GM23338 (cell line): ENCODE measurements around the gene KHSRP. TPM values are rescaled to one million over a fixed set of nuclear protein-coding genes. Genes with fewer than 3 reads are reported as not detected.

Experiments
- ATAC-seq: fragments of 200-7000 bp; cut with Tn5 transposase; 3 replicates; pipeline ENCODE4 v1.9.1; 2020
- DNase-seq: peaks from one replicate; pipeline ENCODE4 v3.0.0-alpha.2; 2015; ENCODE audit warnings: low spot score
- H2AFZ ChIP-seq: fragments of 200-600 bp; sonication (generic); 2 replicates; pipeline ENCODE4 v1.8.0; 2016; ENCODE audit warnings: antibody characterized with exemption, mild to moderate bottlenecking, moderate library complexity
- H3F3A ChIP-seq: fragments of 200-600 bp; sonication (generic); replicated peaks from 2 replicates; pipeline ENCODE4 v1.8.0; 2017; ENCODE audit warnings: antibody characterized with exemption, mixed run types, low read depth
- H3K27ac ChIP-seq: fragments of 200-600 bp; sonication (generic); 2 replicates; pipeline ENCODE4 v1.6.1; 2016; ENCODE audit warnings: low read depth
- H3K27me3 ChIP-seq: fragments of 200-600 bp; sonication (generic); 2 replicates; pipeline ENCODE4 v1.8.0; 2016; ENCODE audit warnings: mild to moderate bottlenecking, mixed run types, moderate library complexity; ENCODE audit not compliant: insufficient read depth
- H3K36me3 ChIP-seq: fragments of 200-600 bp; sonication (generic); 2 replicates; pipeline ENCODE4 v1.8.0; 2016; ENCODE audit warnings: mild to moderate bottlenecking; ENCODE audit not compliant: insufficient read depth
- H3K4me1 ChIP-seq: fragments of 200-600 bp; sonication (generic); 2 replicates; pipeline ENCODE4 v1.8.0; 2016; ENCODE audit warnings: mild to moderate bottlenecking, moderate library complexity; ENCODE audit not compliant: insufficient read depth
- H3K4me2 ChIP-seq: fragments of 200-600 bp; sonication (generic); 2 replicates; pipeline ENCODE4 v1.7.1; 2017; ENCODE audit warnings: mixed run types
- H3K4me3 ChIP-seq: fragments of 200-600 bp; sonication (generic); 2 replicates; pipeline ENCODE4 v1.6.1; 2016; ENCODE audit warnings: mixed run types
- H3K79me2 ChIP-seq: fragments of 200-600 bp; sonication (generic); replicated peaks from 2 replicates; pipeline ENCODE4 v1.8.0; 2017; ENCODE audit warnings: mild to moderate bottlenecking; ENCODE audit not compliant: insufficient read depth
- H3K9me2 ChIP-seq: fragments of 200-600 bp; sonication (generic); 2 replicates; pipeline ENCODE4 v1.8.0; 2017; ENCODE audit not compliant: insufficient read depth
- H4K20me1 ChIP-seq: fragments of 200-600 bp; sonication (generic); replicated peaks from 2 replicates; pipeline ENCODE4 v1.8.0; 2017; ENCODE audit warnings: mild to moderate bottlenecking; ENCODE audit not compliant: insufficient read depth
- H3K27ac Mint-ChIP-seq: 2 replicates; pipeline ENCODE4 v1.8.0; 2020; ENCODE audit warnings: inconsistent platforms, mild to moderate bottlenecking, moderate library complexity, mixed read lengths
- H3K27me3 Mint-ChIP-seq: 3 replicates; pipeline ENCODE4 v1.8.0; 2022; ENCODE audit warnings: low read depth, mild to moderate bottlenecking, moderate library complexity, mixed read lengths, inconsistent platforms; ENCODE audit not compliant: insufficient read depth, poor library complexity
- H3K36me3 Mint-ChIP-seq: 3 replicates; pipeline ENCODE4 v1.8.0; 2021; ENCODE audit warnings: low read depth, mild to moderate bottlenecking, inconsistent platforms, moderate library complexity, mixed read lengths
- H3K4me1 Mint-ChIP-seq: 3 replicates; pipeline ENCODE4 v1.8.0; 2020; ENCODE audit warnings: mild to moderate bottlenecking, inconsistent platforms, mixed read lengths
- H3K4me3 Mint-ChIP-seq: 3 replicates; pipeline ENCODE4 v1.8.0; 2021; ENCODE audit warnings: moderate library complexity, mild to moderate bottlenecking, inconsistent platforms, mixed read lengths
- H3K9me3 Mint-ChIP-seq: 3 replicates; pipeline ENCODE4 v1.8.0; 2020; ENCODE audit warnings: moderate library complexity, mild to moderate bottlenecking, inconsistent platforms, mixed read lengths
- EZH2 ChIP-seq: fragments of 200-600 bp; sonication (generic); IDR thresholded peaks from one replicate; pipeline ENCODE4 v1.8.0; 2017; ENCODE audit warnings: antibody characterized with exemption, mild to moderate bottlenecking, low read depth; ENCODE audit not compliant: unreplicated experiment
- EZH2phosphoT487 ChIP-seq: fragments of 200-600 bp; sonication (generic); IDR thresholded peaks from one replicate; pipeline ENCODE4 v1.8.1; 2018; ENCODE audit warnings: antibody characterized with exemption; ENCODE audit not compliant: unreplicated experiment
- NANOG ChIP-seq: IDR thresholded peaks from 2 replicates; pipeline ENCODE4 v1.6.1; 2016; ENCODE audit warnings: antibody characterized with exemption, borderline replicate concordance
- ZNF331 ChIP-seq: fragments of 250-450 bp; sonication (Bioruptor Pico); IDR thresholded peaks from 2 replicates; pipeline ENCODE4 v1.5.0; 2020; ENCODE audit warnings: low read depth, mild to moderate bottlenecking, moderate library complexity
- polyA plus RNA-seq: library from polyadenylated mRNA; unstranded; fragments of >200 nt; fragmentation: Nextera tagmentation; extraction: Ambion mirVana; gene quantifications from 2 replicates; pipeline ENCODE4 v1.2.1, GENCODE V29; 2016
- total RNA-seq: library from RNA; depleted of rRNA; stranded (reverse); fragments of >200 nt; shearing (Covaris generic); gene quantifications from 2 replicates; pipeline ENCODE4 v1.2.3, GENCODE V29; 2014
- TF ChIP-seq, protein P1 (sequence below), 2 experiments: fragments of 200-600 bp in 1 of 2; sonication (generic) in 1 of 2; conservative IDR thresholded peaks; 2 replicates each; pipeline versions ENCODE4 v1.5.1 to v1.6.1; 2016 to 2017; ENCODE audit warnings: antibody characterized with exemption in 2 of 2, low read depth in 2 of 2, mild to moderate bottlenecking in 2 of 2, moderate library complexity in 1 of 2
- TF ChIP-seq, protein P2 (sequence below): fragments of 250-450 bp; sonication (Bioruptor Pico); IDR thresholded peaks from 2 replicates; pipeline ENCODE4 v1.5.0; 2020; ENCODE audit warnings: mild to moderate bottlenecking, moderate library complexity

KHSRP gene
- total and polyA plus RNA-seq, 2 experiments from 2014 or later = 129 to 359 TPM

DNA sequence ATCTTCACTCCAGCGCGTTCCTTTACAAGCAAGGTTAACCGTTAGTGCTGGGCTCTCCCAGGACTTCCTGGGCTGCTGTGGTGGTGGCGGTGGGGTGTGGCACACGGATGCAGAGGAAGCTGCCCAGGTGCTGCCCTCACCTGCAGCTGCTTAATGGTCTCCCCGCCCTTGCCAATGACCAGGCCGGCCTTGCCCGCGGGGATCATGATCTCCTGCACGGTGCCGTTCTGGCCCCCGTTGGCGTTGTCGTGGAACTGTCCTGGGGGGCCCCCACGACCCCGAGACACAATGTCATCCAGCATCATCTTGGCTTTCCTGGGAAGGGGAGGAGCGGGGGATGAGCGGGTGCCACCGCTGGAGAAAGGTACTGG, 6.1 kb downstream of the KHSRP start:
- H3K4me1 ChIP-seq = peaks cover 9% of the 10 kb centered on the region; the same call in 1 of the 2 replicates
- no peak overlapping the region for H3K4me3 ChIP-seq
- Mint-ChIP-seq H3K4me3 (no peak overlapping the region), H3K27ac (no peak overlapping the region), H3K36me3 (peaks cover 95% of the 10 kb centered on the region), H3K9me3 (no peaks in the 10 kb centered on the region; the same call in 1 of the 3 replicates), H3K4me1 (peaks cover 24% of the 10 kb centered on the region), H3K27me3 (peaks cover 16% of the 10 kb centered on the region)
- H3K36me3 ChIP-seq = peaks cover 43% of the 10 kb centered on the region
- H3K79me2 ChIP-seq = peaks cover 55% of the 10 kb centered on the region
- TF ChIP-seq, protein P1, sequence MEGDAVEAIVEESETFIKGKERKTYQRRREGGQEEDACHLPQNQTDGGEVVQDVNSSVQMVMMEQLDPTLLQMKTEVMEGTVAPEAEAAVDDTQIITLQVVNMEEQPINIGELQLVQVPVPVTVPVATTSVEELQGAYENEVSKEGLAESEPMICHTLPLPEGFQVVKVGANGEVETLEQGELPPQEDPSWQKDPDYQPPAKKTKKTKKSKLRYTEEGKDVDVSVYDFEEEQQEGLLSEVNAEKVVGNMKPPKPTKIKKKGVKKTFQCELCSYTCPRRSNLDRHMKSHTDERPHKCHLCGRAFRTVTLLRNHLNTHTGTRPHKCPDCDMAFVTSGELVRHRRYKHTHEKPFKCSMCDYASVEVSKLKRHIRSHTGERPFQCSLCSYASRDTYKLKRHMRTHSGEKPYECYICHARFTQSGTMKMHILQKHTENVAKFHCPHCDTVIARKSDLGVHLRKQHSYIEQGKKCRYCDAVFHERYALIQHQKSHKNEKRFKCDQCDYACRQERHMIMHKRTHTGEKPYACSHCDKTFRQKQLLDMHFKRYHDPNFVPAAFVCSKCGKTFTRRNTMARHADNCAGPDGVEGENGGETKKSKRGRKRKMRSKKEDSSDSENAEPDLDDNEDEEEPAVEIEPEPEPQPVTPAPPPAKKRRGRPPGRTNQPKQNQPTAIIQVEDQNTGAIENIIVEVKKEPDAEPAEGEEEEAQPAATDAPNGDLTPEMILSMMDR (conservative IDR thresholded peaks at IDR 0.05; ENCODE audit: low read depth in 2 of 2) = no peak
- no peak for TF ChIP-seq EZH2phosphoT487
- TF ChIP-seq ZNF331 (CRISPR knock-in tag) = no peak
- no peak for TF ChIP-seq NANOG
- no peak for TF ChIP-seq EZH2
- H4K20me1 ChIP-seq = peaks cover 45% of the 10 kb centered on the region
- H3K4me2 ChIP-seq = no peak overlapping the region
- H3K27ac ChIP-seq = no peak overlapping the region
- no peak overlapping the region for H2AFZ ChIP-seq
- ATAC-seq (no peak), DNase-seq (no peak)
- peaks cover 23% of the 10 kb centered on the region; the same call in 1 of the 2 replicates for H3F3A ChIP-seq
- no peaks in the 10 kb centered on the region for H3K27me3 ChIP-seq
- no peaks in the 10 kb centered on the region for H3K9me2 ChIP-seq

DNA sequence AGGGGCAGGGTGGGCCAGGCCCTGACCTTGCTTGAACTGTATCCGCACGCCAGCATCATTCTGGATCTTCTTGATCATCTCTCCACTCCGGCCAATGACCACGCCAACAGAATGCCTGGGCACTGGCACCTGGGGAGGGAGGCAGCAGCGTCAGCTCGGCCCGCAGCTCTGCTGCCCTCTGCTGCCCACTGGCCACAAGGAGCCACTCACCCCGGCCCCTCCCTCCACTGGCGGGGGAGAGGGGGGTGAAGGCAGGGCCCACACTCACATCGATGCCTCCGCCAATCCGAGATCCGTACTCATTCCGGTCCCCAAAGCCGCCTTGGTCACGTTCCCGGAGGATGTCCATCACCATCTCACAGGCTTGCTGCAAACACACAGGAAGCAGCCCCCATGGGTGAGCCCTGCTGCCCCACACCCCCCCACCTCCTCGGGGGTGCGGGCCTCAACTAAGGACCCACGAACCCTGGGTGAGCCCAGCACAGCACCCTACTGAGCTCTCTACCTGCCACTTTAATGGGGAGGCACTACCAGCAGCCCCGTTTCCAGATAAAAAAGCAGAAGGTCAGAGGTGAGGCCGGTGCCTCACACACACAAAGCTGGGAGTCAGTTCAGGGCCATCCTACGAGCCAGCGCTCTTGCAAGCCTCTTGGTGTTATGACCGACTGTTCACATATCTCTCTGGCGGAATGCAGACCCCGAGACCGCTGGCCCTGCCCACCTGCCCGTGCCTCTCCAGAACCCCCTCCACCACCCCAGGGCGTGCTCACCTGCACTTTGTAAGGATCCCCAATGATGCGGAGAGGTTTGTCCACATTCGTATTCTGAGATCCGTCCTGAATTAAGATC, 6.7 kb downstream of the KHSRP start:
- no peaks in the 10 kb centered on the region for H3K27me3 ChIP-seq
- peaks cover 48% of the 10 kb centered on the region for H3K79me2 ChIP-seq
- Mint-ChIP-seq H3K36me3 (peaks cover 95% of the 10 kb centered on the region), H3K9me3 (no peaks in the 10 kb centered on the region; the same call in 1 of the 3 replicates), H3K27me3 (peaks cover 10% of the 10 kb centered on the region), H3K4me3 (no peak overlapping the region), H3K27ac (no peak overlapping the region), H3K4me1 (peaks cover 25% of the 10 kb centered on the region)
- peaks cover 43% of the 10 kb centered on the region for H3K36me3 ChIP-seq
- peaks cover 23% of the 10 kb centered on the region; the same call in 1 of the 2 replicates for H3F3A ChIP-seq
- TF ChIP-seq, protein P2, sequence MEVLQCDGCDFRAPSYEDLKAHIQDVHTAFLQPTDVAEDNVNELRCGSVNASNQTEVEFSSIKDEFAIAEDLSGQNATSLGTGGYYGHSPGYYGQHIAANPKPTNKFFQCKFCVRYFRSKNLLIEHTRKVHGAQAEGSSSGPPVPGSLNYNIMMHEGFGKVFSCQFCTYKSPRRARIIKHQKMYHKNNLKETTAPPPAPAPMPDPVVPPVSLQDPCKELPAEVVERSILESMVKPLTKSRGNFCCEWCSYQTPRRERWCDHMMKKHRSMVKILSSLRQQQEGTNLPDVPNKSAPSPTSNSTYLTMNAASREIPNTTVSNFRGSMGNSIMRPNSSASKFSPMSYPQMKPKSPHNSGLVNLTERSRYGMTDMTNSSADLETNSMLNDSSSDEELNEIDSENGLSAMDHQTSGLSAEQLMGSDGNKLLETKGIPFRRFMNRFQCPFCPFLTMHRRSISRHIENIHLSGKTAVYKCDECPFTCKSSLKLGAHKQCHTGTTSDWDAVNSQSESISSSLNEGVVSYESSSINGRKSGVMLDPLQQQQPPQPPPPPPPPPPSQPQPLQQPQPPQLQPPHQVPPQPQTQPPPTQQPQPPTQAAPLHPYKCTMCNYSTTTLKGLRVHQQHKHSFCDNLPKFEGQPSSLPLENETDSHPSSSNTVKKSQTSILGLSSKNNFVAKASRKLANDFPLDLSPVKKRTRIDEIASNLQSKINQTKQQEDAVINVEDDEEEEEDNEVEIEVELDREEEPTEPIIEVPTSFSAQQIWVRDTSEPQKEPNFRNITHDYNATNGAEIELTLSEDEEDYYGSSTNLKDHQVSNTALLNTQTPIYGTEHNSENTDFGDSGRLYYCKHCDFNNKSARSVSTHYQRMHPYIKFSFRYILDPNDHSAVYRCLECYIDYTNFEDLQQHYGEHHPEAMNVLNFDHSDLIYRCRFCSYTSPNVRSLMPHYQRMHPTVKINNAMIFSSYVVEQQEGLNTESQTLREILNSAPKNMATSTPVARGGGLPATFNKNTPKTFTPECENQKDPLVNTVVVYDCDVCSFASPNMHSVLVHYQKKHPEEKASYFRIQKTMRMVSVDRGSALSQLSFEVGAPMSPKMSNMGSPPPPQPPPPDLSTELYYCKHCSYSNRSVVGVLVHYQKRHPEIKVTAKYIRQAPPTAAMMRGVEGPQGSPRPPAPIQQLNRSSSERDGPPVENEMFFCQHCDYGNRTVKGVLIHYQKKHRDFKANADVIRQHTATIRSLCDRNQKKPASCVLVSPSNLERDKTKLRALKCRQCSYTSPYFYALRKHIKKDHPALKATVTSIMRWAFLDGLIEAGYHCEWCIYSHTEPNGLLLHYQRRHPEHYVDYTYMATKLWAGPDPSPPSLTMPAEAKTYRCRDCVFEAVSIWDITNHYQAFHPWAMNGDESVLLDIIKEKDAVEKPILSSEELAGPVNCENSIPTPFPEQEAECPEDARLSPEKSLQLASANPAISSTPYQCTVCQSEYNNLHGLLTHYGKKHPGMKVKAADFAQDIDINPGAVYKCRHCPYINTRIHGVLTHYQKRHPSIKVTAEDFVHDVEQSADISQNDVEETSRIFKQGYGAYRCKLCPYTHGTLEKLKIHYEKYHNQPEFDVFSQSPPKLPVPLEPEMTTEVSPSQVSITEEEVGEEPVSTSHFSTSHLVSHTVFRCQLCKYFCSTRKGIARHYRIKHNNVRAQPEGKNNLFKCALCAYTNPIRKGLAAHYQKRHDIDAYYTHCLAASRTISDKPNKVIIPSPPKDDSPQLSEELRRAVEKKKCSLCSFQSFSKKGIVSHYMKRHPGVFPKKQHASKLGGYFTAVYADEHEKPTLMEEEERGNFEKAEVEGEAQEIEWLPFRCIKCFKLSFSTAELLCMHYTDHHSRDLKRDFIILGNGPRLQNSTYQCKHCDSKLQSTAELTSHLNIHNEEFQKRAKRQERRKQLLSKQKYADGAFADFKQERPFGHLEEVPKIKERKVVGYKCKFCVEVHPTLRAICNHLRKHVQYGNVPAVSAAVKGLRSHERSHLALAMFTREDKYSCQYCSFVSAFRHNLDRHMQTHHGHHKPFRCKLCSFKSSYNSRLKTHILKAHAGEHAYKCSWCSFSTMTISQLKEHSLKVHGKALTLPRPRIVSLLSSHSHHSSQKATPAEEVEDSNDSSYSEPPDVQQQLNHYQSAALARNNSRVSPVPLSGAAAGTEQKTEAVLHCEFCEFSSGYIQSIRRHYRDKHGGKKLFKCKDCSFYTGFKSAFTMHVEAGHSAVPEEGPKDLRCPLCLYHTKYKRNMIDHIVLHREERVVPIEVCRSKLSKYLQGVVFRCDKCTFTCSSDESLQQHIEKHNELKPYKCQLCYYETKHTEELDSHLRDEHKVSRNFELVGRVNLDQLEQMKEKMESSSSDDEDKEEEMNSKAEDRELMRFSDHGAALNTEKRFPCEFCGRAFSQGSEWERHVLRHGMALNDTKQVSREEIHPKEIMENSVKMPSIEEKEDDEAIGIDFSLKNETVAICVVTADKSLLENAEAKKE = no peak
- TF ChIP-seq, protein P1 (conservative IDR thresholded peaks at IDR 0.05; ENCODE audit: low read depth in 2 of 2) = peak; percentile 23 to 63; a peak in 3 of 4 replicates
- H4K20me1 ChIP-seq = peaks cover 44% of the 10 kb centered on the region
- DNase-seq (peak; percentile 48), ATAC-seq (peak; percentile 32)
- no peak overlapping the region for H3K4me3 ChIP-seq
- H3K27ac ChIP-seq = no peak overlapping the region
- peaks cover 10% of the 10 kb centered on the region; the same call in 1 of the 2 replicates for H3K4me1 ChIP-seq
- no peak overlapping the region for H3K4me2 ChIP-seq
- no peaks in the 10 kb centered on the region for H3K9me2 ChIP-seq
- no peak overlapping the region for H2AFZ ChIP-seq
